NCI-H524 (cell line): ENCODE measurements around the gene TRAPPC11.

Experiments
- DNase-seq, 2 experiments: peaks; one replicate each; lab custom pipeline; 2025; lab: John Stamatoyannopoulos, UW

TRAPPC11 gene

GRCh38 chr4:183637461-183637860 lies 21.6 kb upstream of the TRAPPC11 start:
- DNase-seq = no peak

DNA sequence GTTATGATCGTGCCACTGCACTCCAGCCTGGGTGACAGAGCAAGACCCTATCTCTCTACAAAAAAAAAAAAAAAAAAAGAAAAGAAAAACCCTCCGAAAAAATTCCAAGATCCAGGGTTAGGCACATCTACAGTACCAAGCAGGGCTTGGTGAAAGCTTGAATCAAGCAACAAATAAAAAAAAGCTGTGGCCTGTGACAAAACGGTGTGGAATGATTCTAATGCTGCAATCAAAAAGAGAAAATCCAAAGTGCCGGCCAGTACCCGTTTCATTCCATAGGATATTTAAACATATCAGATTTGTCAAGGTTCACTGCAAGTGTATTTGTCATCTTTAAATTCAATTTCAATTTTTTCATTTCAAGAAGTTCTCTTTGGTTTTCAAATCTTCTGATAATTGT lies 20.7 kb upstream of the TRAPPC11 start:
- no peak for DNase-seq

DNA sequence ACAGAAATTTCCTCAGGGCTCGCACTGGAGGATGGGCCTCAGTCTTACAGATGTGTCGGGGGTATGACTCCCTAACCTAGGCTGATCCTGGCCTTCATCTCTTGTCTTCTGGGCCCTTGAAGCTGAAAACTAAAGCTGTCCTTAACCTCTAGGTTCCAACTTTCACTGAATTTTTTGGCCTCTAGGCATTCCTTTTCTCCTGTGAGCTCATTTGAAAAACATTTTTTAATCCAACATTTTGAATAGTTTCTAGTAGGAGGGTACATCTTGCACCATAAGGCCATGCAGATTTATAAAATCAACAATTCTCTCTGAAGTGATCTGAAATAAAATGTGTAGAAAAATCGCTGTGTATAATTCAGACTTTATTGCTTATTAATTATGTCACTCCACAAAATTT lies 19.8 kb upstream of the TRAPPC11 start:
- no peak for DNase-seq

- DNase-seq = no peak
Measured at GRCh38 chr4:183645326-183645725, 13.8 kb upstream of the TRAPPC11 start.

- no peak for DNase-seq
Measured at GRCh38 chr4:183657564-183657963, 1.5 kb upstream of the TRAPPC11 start.

GRCh38 chr4:183658362-183659028 lies 598 bp upstream of the TRAPPC11 start:
- peak; percentile 0 to 3 for DNase-seq

DNA sequence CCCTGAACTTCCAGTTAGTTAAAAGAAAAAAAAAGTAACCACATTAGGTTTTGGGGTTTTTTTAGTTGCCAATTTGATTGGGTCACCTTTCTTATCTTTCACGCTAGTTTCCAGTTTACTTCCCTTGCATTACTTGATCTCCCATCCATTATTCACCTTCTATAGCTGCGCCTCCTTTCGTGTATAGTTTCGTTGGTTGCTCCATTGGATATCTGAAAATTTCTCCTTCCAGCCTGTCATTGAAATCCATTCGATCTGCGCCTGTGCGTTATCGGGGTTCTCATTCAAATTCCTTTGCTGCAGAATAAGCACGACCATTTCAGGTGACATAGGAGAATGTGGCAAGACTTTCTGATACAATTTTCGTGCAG lies 764 bp downstream of the TRAPPC11 start:
- peak in 1 of 2 experiments; percentile 2 for DNase-seq

DNA sequence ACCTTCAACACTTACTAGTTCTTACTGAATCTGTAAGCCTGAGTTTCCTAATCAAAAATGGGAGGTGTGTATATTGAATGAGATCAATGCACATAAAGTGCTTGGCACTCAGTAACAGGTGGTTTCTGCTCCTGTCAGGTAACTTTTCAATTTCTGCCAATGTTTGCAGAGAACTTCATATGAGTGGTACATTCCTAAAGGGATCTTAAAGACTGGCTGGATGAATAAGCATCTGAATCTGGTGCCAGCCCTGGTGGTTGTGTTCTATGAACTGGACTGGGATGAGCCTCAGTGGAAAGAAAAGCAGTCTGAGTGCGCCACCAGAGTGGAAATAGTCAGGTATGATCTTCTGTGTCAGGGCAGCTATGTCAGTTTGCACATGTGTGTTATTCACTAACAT lies 7.0 kb downstream of the TRAPPC11 start:
- no peak for DNase-seq

GRCh38 chr4:183670251-183670650 lies 11.2 kb downstream of the TRAPPC11 start:
- no peak for DNase-seq

- DNase-seq = no peak
Measured at GRCh38 chr4:183670960-183671555, 12.0 kb downstream of the TRAPPC11 start.

DNA sequence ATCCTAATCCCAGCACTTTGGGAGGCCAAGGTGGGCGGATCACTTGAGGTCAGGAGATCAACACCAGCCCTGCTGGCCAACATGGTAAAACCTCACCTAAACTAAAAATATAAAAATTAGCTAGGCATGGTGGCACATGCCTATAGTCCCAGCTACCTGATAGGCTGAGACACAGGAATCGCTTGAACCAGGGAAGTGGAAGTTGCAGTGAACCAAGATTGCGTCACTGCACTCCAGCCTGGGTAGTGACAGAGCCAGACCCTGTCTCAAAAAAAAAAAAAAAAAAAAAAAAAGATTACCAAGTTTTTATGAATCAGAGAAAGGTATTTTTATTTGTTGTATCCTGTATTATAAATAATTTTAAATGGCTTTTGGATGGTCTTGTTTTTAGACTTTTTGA lies 15.1 kb downstream of the TRAPPC11 start:
- DNase-seq = no peak

GRCh38 chr4:183675625-183676024 lies 16.5 kb downstream of the TRAPPC11 start:
- no peak for DNase-seq

- DNase-seq = no peak
Measured at GRCh38 chr4:183681119-183681518, 22.0 kb downstream of the TRAPPC11 start.

GRCh38 chr4:183686461-183686860 lies 27.4 kb downstream of the TRAPPC11 start:
- no peak for DNase-seq

- DNase-seq = no peak
Measured at GRCh38 chr4:183688216-183688615, 29.1 kb downstream of the TRAPPC11 start.

DNA sequence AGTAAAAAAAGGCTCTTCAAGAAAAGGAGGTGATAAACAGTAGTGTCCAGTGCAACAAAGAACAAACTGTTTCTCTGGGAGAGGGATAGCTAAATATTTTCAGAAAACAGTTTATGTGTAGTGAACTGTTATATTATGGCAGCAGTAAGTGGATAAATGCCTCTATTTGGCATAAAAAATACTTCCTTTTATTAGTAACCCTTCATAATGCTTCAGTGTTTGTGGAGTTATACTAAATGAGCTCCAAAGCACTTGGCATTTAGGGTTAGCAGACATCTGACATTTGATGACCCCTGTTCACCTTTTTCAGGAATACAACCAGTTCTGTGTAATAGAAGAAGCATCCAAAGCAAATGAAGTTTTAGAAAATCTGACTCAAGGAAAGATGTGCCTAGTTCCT lies 31.9 kb downstream of the TRAPPC11 start:
- no peak for DNase-seq

DNA sequence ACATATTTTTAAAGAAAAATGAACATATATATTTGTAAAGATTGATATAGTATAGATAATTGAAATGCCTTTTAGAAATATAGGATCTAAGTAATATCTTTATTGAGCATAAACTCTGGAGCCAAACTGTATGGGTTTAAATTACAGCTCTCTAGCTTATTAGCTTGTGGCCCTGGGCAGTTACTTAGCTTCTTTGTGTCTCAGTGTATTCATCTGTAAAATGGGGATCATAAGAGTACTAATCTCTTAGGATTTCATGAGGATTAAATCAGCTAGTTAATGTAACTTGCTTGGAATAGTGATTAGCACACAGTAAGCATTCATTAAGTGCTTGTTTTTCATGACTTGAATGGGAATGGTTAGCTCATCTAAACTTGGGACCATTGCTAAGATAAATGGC lies 32.8 kb downstream of the TRAPPC11 start:
- DNase-seq = no peak

DNA sequence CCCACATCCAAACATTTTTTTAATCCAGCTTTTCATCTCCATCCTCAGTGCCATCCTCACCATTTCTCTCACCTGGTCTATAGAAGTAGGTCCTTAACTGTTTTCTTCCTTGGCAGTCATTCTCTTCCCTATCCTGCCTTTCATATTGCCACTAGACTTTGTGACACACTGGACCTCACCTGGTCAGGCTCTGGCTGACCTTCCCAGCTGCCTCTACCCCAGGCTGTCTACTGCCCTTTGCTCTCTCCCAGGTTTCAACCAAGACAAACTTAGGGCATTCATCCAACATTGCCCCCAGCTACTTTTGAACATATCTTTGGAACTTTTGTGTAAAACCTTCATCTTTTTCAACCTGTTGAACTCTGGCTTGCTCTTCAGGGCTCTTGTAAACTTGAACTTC lies 39.8 kb downstream of the TRAPPC11 start:
- no peak for DNase-seq

GRCh38 chr4:183700407-183700806 lies 41.3 kb downstream of the TRAPPC11 start:
- no peak for DNase-seq

- no peak for DNase-seq
Measured at GRCh38 chr4:183702492-183702891, 43.4 kb downstream of the TRAPPC11 start.

- DNase-seq = peak in 1 of 2 experiments; percentile 4
Measured at GRCh38 chr4:183714626-183715025, 55.5 kb downstream of the TRAPPC11 start.

DNA sequence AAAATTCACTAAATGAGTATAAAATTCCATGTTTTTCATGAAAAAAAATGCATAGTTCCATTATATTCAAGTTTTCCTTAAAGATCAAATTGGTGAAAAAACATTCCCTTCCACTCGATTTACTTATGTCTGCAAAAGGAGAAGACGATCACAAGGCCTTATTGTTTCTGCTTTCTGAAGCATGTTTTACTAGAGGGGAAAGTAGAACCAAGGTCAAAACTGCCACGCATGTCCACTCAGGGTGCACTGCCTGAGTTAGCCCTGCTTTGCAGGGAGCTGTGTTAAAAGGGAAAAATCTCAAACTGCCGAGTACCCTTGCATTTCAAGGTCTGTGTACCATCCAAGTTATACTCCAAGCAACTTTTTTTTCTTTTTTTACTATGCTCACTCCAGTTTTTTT lies 57.2 kb downstream of the TRAPPC11 start:
- no peak for DNase-seq

DNA sequence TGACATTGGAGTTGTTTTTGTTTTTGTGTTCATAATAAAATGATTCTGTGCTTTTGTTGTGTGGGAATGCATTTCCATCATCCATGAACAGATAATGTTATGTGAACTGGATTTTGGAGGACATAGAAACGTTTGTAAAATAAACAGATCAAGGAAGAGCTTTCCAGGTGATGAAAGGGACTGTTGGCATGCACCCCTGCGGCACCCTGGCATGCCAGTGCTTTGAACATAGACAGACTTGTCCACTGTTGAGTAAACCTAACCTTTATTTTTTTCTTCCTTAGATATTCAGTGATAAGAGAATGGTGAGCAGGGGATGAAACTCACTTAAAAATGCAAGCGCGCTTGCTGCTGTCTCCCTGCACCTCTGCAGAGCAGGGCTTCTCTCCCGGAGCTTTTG lies 59.8 kb downstream of the TRAPPC11 start:
- no peak for DNase-seq
